ENCODE measurements around the gene CD58. TPM values are rescaled to one million over a fixed set of nuclear protein-coding genes. Genes with fewer than 3 reads are reported as not detected.

Gene CD58
- total and polyA plus RNA-seq, 9 of the 15 experiments (the other 6 are each of a cell fraction or from before 2014, with no cell fraction given) = 18.1 to 113 (median 37.4) TPM

GRCh38 chr1:116498789-116499628, 71.8 kb downstream of the CD58 start (continued):
- TF ChIP-seq TCF7 (IDR thresholded peaks at IDR 0.05; ENCODE audit: borderline replicate concordance) (no peak), TFAP4 (CRISPR knock-in tag; IDR thresholded peaks at IDR 0.05; ENCODE audit: borderline replicate concordance) (peak; percentile 39; the same call in 1 of the 2 replicates), KAT8 (IDR thresholded peaks at IDR 0.05; ENCODE audit: low read depth) (peak; percentile 40; the same call in 1 of the 2 replicates), RAD21 (CRISPR knock-in tag; conservative IDR thresholded peaks at IDR 0.05 in 1 of 2, IDR thresholded peaks at IDR 0.05 in 1 of 2) (peak; percentile 98 to 99), SMARCA4 (IDR thresholded peaks at IDR 0.05) (0 out of 2 replicates have a peak, but pooled peaks have one; percentile 38), TOE1 (IDR thresholded peaks at IDR 0.05; ENCODE audit: borderline replicate concordance) (0 out of 2 replicates have a peak, but pooled peaks have one; percentile 1), TOE1 (CRISPR knock-in tag; IDR thresholded peaks at IDR 0.05; ENCODE audit: borderline replicate concordance, low read depth) (no peak), SPI1 (IDR thresholded peaks at IDR 0.05; ENCODE audit: borderline replicate concordance, low read depth, low read length) (peak; percentile 81), HLTF (IDR thresholded peaks at IDR 0.05) (peak; percentile 65; the same call in 1 of the 2 replicates), ZNF384 (IDR thresholded peaks at IDR 0.05; ENCODE audit: low read depth, low read length) (0 out of 2 replicates have a peak, but pooled peaks have one; percentile 10), ATF3 (IDR thresholded peaks at IDR 0.05) (no peak), ATF3 (CRISPR knock-in tag; conservative IDR thresholded peaks at IDR 0.05) (0 out of 2 replicates have a peak, but pooled peaks have one; percentile 28), SOX6 (IDR thresholded peaks at IDR 0.05) (peak; percentile 30; the same call in 1 of the 2 replicates), CBX3 (IDR thresholded peaks at IDR 0.05; ENCODE audit: borderline replicate concordance in 1 of 2, low read length in 2 of 2) (peak in 1 of 2 experiments; percentile 28; a peak in 1 of 3 replicates), XRCC5 (IDR thresholded peaks at IDR 0.05; ENCODE audit: low read depth, low read length) (0 out of 2 replicates have a peak, but pooled peaks have one; percentile 27), JUND (IDR thresholded peaks at IDR 0.05; ENCODE audit: borderline replicate concordance, low read depth, low read length) (peak; percentile 56; the same call in 1 of the 2 replicates), JUND (tag; IDR thresholded peaks at IDR 0.05; ENCODE audit: borderline replicate concordance, low read depth, low read length) (peak; percentile 53; the same call in 2 of the 3 replicates), ZNF639 (CRISPR knock-in tag; conservative IDR thresholded peaks at IDR 0.05 in 1 of 2, IDR thresholded peaks at IDR 0.05 in 1 of 2) (0 out of 4 replicates have a peak, but pooled peaks of 1 of the 2 experiments have one; percentile 37), PRPF4 (IDR thresholded peaks at IDR 0.05; ENCODE audit: insufficient read depth, low read depth, low read length, poor library complexity, severe bottlenecking) (no peak), ZNF77 (CRISPR knock-in tag; IDR thresholded peaks at IDR 0.05) (no peak), SMC3 (conservative IDR thresholded peaks at IDR 0.05; ENCODE audit: insufficient read depth, low read depth, low read length) (peak; percentile 94), MAZ (CRISPR knock-in tag; conservative IDR thresholded peaks at IDR 0.05 in 1 of 2, IDR thresholded peaks at IDR 0.05 in 1 of 2) (peak in 1 of 2 experiments; percentile 7; a peak in 1 of 4 replicates)
